ENCODE data around the gene ETHE1. TPM values are rescaled to one million over a fixed set of nuclear protein-coding genes. Genes with fewer than 3 reads are reported as not detected.

Gene ETHE1
- total RNA-seq, 2 donors from 2014 or later = 41.7 to 70.4 TPM

DNA sequence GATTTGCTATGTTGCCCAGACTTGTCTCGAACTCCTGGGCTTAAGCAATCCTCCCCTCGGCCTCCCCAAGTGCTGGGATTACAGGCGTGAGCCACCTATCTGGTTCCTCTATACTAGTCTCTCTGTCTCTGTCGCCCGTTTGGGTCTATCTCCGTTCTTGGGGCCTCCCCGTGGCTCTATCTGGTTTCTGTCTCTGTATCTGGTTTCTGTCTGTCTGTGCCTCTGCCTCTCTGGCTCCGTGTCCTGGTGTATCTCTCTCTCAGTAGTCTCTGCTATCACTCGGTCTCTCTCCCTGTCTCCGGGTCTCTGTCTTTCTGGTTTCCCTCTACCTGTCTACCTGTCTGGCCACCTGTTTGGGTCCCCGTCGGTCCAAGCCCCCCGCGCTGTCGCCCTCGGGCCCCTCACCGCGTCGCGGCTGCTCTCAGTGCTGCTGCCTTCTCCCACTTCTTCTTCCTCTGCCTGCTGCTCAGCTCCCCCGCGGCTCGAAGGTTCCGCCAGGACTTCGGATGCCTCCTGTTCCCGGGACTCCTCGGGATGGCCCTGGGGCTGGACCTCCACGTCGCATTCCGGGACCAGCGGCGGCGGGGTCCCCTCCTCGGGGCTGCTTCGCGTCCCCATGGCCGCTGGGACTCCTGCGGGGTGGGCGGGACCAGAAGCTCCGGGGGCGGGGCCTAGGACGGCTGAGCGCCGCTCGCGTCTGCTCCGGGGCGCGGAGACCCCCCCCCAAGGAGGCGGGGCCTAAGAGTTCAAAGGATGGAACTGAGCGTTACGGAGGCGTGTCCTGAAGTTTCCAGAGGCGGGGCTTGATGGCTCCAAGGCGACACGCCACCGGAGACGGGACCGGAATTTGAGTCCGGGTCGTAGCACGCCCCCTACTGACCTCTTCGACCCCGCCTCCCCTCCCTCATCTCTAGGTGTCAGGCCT lies 23.2 kb downstream of the ETHE1 start:
- DNase-seq (ENCODE audit: low spot score) (peak; percentile 97), ATAC-seq (peak; percentile 98 to 99)
- Mint-ChIP-seq H3K27me3 (no peaks in the 10 kb centered on the region), H3K36me3 (peaks cover 1% of the 10 kb centered on the region), H3K9me3 (no peaks in the 10 kb centered on the region), H3K4me3 (peak overlapping the region; percentile 94), H3K4me1 (ENCODE audit: low read depth in 2 of 2) (peaks cover 22 to 24% of the 10 kb centered on the region in 2 donors), H3K27ac (peak overlapping the region; percentile 84 to 87)

DNA sequence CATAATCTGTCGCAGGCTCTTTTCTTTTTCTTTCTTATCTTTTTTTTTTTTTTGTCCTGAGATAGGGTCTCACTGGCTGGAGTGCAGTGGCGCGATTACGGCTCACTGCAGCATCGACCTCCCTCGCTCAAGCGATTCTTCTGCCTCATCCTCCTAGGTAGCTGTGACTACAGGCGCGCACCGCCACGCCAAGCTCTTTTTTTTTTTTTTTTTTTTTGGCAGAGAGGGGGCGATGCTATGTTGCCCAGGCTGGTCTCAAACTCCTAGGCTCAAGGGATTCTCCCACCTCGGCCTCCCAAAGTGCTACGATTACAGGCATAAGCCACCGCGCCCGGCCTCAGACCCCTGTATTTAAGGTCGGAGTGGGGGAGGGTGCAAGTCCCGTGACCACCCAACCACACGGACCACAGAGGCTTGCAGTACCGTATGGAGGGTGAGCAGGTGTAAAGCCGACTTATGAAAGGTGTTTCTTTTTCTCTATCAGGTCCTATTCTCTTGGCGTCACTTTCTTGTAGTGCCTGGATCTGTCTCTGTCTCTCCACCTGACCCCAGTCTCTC lies 24.5 kb downstream of the ETHE1 start:
- Mint-ChIP-seq H3K9me3 (no peaks in the 10 kb centered on the region), H3K36me3 (no peaks in the 10 kb centered on the region), H3K27me3 (no peaks in the 10 kb centered on the region), H3K4me1 (ENCODE audit: low read depth in 2 of 2) (peaks cover 22 to 24% of the 10 kb centered on the region in 2 donors), H3K4me3 (peak overlapping the region; percentile 94), H3K27ac (peak overlapping the region in 1 of 2 donors; percentile 84)
- DNase-seq (ENCODE audit: low spot score) (no peak), ATAC-seq (no peak)

DNA sequence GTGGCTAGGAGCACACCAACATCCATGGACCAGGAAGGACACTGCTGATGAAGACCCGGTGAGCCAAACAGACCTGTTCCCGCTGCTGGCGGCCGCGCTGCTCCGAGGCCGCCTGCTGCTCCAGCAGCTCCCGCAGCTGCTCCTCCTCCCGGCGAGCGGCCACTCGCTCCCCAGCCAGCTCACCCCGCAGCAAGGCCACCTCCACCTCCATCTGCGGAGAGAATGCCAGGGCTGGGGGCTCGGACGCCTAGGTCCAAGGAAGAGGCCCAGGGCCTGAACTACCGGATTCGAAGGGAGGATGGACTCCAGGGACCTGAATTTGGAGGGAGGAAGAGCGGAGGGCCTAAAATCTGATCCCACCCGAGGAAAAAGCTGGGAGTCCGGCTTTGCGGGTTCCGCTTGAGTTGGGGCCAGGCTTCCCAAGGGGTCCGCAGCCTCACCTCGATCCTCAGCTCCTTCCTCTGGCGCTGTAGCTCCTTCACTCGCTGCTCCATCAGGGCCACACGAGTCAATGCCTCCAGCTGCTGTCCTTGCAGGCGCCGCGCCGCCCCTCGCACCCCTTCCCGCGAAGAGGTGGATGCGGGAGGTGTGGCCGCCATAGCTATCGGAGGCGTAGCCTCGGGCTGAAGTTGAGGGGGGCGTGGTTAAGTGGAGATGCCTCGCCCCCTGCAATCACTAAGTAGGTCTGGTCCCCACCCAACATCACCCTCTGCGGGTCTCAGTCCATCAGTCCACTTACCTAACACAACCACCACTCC lies 25.2 kb downstream of the ETHE1 start:
- Mint-ChIP-seq H3K27me3 (no peaks in the 10 kb centered on the region), H3K4me1 (ENCODE audit: low read depth in 2 of 2) (peaks cover 22 to 24% of the 10 kb centered on the region in 2 donors), H3K9me3 (no peaks in the 10 kb centered on the region), H3K4me3 (no peak overlapping the region), H3K27ac (no peak overlapping the region), H3K36me3 (peaks cover 2% of the 10 kb centered on the region)
- DNase-seq (ENCODE audit: low spot score) (no peak), ATAC-seq (no peak)

DNA sequence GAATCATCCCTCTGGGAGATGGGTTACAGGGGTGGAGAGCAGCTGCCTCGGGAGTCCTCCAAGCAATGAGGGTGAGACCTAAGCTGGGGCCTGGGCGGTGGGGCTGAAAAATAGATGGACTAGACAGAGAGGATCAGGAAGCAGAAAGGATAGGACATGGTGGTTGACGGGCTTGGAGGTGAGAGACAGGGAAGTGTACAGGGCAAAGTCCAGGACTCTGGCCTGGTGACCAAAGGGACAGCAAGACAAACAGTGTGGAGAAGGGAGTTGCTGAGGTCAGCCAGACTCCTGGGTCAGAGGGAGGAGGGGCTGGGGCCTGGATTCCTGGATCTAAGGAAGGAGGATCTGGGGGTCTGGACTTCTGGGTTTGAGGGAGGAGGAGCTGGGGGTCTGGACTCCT lies 28.0 kb downstream of the ETHE1 start:
- peaks cover 6% of the 10 kb centered on the region for H3K36me3 Mint-ChIP-seq
- H3K9me3 Mint-ChIP-seq = no peaks in the 10 kb centered on the region
- ATAC-seq (no peak), DNase-seq (ENCODE audit: low spot score) (no peak)
- H3K27ac Mint-ChIP-seq = no peak overlapping the region
- peaks cover 14 to 18% of the 10 kb centered on the region in 2 donors for H3K4me1 Mint-ChIP-seq (ENCODE audit: low read depth in 2 of 2)
- H3K27me3 Mint-ChIP-seq = no peaks in the 10 kb centered on the region
- no peak overlapping the region for H3K4me3 Mint-ChIP-seq

DNA sequence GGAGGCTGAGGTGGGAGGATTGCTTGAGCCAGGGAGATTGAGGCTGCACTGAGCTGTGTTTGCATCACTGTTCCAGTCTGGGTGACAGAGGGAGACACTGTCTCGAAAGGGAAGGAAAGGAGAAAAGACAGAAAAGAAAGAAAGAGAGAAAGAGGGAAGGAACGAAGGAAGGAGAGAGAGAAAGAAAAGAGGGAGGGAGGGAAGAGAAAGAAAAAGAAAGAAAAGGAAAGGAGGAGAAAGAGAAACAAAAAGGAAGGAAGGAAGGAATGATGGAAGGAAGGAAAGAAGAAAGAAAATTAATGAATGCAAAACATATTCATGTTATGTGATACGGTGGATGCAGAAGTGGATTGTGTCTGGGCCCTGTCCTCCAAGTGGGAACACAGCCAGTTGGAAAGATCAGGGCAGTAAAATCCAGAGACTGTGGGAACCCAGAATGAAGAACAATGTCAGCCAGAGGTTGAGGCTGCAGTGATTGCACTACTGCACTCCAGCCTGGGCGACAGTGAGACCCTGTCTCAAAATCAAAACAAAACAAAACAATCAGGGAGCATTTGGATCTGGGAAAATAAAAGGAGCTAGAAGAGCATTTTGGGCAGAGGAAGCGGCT lies 28.7 kb downstream of the ETHE1 start:
- Mint-ChIP-seq H3K27ac (peak overlapping the region in 1 of 2 donors; percentile 47), H3K27me3 (no peaks in the 10 kb centered on the region), H3K9me3 (no peaks in the 10 kb centered on the region), H3K36me3 (peaks cover 6% of the 10 kb centered on the region), H3K4me3 (no peak overlapping the region), H3K4me1 (ENCODE audit: low read depth in 2 of 2) (peaks cover 7 to 12% of the 10 kb centered on the region in 2 donors)
- DNase-seq (ENCODE audit: low spot score) (no peak), ATAC-seq (no peak)

DNA sequence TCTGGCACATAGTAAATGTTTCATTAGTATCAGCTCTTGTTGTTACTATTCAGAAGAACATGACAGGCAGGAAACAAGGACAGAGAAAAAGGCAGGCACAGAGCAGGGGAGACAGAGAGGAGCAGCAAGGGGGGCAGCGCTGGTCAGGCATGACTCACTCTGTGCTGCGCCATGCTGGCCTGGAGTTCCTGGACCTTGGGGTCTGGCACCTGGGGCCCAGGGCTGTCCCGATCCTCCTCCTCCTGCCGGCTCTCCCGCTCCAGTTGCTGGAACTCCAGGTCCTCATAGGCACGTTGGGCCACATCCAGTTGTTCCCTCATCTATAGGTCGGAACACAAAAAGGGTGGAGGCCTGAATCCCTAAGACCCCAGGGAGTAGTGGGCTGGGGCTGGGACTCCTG lies 30.0 kb downstream of the ETHE1 start:
- ATAC-seq (no peak), DNase-seq (ENCODE audit: low spot score) (no peak)
- H3K36me3 Mint-ChIP-seq = peaks cover 6% of the 10 kb centered on the region
- H3K4me1 Mint-ChIP-seq (ENCODE audit: low read depth in 2 of 2) = peaks cover 0 to 5% of the 10 kb centered on the region in 2 donors
- no peak overlapping the region for H3K27ac Mint-ChIP-seq
- H3K27me3 Mint-ChIP-seq = no peaks in the 10 kb centered on the region
- H3K9me3 Mint-ChIP-seq = no peaks in the 10 kb centered on the region
- no peak overlapping the region for H3K4me3 Mint-ChIP-seq

DNA sequence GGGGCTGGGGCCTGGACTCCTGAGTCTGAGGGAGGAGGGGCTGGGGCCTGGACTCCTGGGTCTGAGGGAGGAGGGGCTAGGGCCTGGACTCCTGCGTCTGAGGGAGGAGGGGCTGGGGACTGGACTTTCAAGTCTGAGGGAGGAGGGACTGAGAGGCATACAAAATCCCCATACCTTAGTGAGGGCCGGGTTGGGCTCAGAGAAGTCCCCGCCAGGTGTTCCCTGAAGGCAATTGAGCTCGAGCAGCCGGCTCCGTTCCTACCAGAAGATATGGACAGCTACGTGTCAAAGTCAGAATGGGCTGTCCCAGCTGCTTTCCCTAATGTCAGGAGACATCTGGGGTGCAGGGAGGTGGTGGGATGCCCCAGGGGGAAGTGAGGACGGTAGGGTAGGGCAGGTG lies 31.9 kb downstream of the ETHE1 start:
- ATAC-seq = no peak
- Mint-ChIP-seq H3K4me3 (no peak overlapping the region), H3K27ac (no peak overlapping the region), H3K27me3 (no peaks in the 10 kb centered on the region), H3K4me1 (ENCODE audit: low read depth in 2 of 2) (peaks cover 0 to 3% of the 10 kb centered on the region in 2 donors), H3K36me3 (peaks cover 6% of the 10 kb centered on the region), H3K9me3 (no peaks in the 10 kb centered on the region)
- no peak for DNase-seq (ENCODE audit: low spot score)

DNA sequence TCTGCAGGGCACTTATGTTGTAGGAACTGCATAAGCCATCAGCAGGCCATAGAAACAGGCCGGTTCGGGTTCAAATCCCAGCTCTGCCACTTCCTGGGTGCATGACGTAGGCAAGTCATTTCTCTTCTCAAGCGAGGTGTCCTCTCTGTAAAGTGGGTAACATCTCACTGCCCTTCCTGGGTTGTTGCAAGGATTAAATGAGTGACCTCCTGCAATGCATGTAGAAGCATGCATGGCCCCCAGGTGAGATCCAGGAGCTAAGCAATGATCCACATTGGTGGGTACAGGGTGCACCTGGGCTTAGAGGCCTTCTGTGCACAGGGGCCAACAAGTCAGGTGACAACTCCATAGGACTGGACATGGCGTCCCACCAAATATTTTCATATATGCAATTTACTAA lies 36.2 kb downstream of the ETHE1 start:
- no peak overlapping the region for H3K4me3 Mint-ChIP-seq
- no peak for DNase-seq (ENCODE audit: low spot score)
- H3K36me3 Mint-ChIP-seq = no peaks in the 10 kb centered on the region
- no peaks in the 10 kb centered on the region for H3K9me3 Mint-ChIP-seq
- no peaks in the 10 kb centered on the region for H3K27me3 Mint-ChIP-seq
- H3K4me1 Mint-ChIP-seq (ENCODE audit: low read depth in 2 of 2) = no peaks in the 10 kb centered on the region
- H3K27ac Mint-ChIP-seq = no peak overlapping the region
- no peak for ATAC-seq

DNA sequence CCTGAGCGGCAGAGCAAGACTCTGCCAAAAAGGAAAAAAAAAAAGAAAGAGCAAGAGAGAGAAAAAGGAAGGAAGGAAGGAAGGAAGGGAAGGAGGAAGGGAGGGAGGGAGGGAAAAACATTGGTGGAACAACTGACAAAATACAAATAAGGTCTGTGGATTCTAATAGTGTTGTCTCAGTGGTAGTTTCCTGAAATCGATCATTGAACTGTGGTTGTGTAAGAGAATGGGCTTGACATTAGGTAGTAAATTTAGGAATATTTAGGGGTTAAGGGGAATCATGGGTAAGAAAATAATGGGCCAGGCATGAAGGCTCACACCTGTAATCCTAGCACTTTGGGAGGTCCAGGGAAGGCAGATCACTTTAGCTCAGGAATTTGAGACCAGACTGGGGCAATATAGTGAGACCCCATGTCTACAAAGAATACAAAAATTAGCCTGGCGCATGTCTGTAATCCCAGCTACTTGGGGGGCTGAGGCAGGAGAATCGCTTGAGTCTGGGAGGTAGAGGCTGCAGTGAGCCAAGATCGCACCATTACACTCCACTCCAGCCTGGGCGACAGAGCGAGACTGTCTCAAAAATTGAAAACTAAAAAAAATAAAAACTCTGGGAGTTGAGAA lies 36.9 kb downstream of the ETHE1 start:
- no peaks in the 10 kb centered on the region for H3K36me3 Mint-ChIP-seq
- no peaks in the 10 kb centered on the region for H3K27me3 Mint-ChIP-seq
- ATAC-seq = no peak
- H3K4me3 Mint-ChIP-seq = no peak overlapping the region
- no peak overlapping the region for H3K27ac Mint-ChIP-seq
- H3K9me3 Mint-ChIP-seq = no peaks in the 10 kb centered on the region
- H3K4me1 Mint-ChIP-seq (ENCODE audit: low read depth in 2 of 2) = no peaks in the 10 kb centered on the region
- no peak for DNase-seq (ENCODE audit: low spot score)

DNA sequence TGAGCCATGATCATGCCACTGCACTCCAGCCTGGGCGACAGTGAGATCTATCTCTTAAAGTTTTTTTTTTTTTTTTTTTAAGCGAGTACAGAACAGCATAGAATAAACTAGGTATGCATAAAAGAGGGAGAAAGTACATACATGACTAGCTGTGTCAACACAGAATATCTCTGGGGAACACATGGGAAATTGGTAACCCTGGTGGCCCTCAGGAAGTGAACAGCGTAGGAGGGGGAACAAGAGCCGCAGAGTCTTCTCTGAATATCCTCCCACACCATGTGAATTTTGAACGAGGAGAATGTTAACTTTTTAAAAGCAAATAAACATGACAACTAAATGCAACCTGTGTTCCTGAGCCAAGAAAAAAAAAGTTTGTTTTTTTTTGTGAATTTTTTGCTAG lies 37.7 kb downstream of the ETHE1 start:
- H3K27ac Mint-ChIP-seq = no peak overlapping the region

DNA sequence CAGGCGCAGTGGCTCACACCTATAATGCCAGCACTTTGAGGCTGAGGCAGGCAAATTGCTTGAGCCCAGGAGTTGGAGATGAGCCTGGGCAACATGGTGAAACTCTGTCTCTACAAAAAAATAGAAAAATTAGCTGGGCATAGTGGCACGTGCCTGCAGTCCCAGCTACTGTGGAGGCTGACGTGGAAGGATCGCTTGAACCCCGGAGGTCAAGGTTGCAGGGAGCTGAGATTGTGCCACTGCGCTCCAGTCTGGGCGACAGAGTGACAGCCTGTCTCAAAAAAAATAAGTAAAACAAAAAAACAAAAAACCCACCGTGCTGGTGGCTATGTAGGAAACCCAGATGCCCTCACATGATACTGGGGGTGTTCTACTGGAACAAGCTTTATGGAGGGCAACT lies 38.8 kb downstream of the ETHE1 start:
- no peaks in the 10 kb centered on the region for H3K36me3 Mint-ChIP-seq
- H3K4me1 Mint-ChIP-seq (ENCODE audit: low read depth in 2 of 2) = no peaks in the 10 kb centered on the region
- no peak overlapping the region for H3K27ac Mint-ChIP-seq
- no peaks in the 10 kb centered on the region for H3K9me3 Mint-ChIP-seq
- ATAC-seq (no peak), DNase-seq (ENCODE audit: low spot score) (no peak)
- H3K27me3 Mint-ChIP-seq = no peaks in the 10 kb centered on the region
- H3K4me3 Mint-ChIP-seq = no peak overlapping the region

More for the DNA sequence above, 37.7 kb downstream of the ETHE1 start:
- no peak overlapping the region for H3K4me3 Mint-ChIP-seq
- ATAC-seq (no peak), DNase-seq (ENCODE audit: low spot score) (no peak)
- H3K36me3 Mint-ChIP-seq = no peaks in the 10 kb centered on the region
- H3K4me1 Mint-ChIP-seq (ENCODE audit: low read depth in 2 of 2) = no peaks in the 10 kb centered on the region
- no peaks in the 10 kb centered on the region for H3K27me3 Mint-ChIP-seq
- no peaks in the 10 kb centered on the region for H3K9me3 Mint-ChIP-seq

DNA sequence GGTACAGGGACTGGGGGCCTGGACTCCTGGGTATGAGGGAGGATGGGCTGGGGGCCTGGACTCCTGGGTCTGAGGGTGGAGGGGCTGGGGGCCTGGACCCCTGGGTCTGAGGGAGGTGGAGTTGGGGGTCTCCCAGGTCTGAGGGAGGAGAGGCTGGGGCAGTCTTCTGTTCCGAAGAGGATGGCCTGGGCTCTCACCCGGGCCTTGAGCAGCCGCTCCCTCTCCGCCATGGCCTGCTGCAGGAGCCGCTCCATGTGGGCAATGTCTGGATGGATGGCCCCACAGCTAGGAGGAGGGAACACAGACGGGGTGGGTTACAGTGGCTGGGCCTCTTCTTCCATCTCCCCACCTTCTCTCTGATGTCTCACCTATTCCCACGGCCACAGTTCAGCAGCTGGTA lies 40.6 kb downstream of the ETHE1 start:
- H3K27ac Mint-ChIP-seq = no peak overlapping the region
- H3K36me3 Mint-ChIP-seq = no peaks in the 10 kb centered on the region
- H3K27me3 Mint-ChIP-seq = no peaks in the 10 kb centered on the region
- no peaks in the 10 kb centered on the region for H3K9me3 Mint-ChIP-seq
- DNase-seq (ENCODE audit: low spot score) = no peak
- no peak for ATAC-seq
- no peaks in the 10 kb centered on the region for H3K4me1 Mint-ChIP-seq (ENCODE audit: low read depth in 2 of 2)
- no peak overlapping the region for H3K4me3 Mint-ChIP-seq

DNA sequence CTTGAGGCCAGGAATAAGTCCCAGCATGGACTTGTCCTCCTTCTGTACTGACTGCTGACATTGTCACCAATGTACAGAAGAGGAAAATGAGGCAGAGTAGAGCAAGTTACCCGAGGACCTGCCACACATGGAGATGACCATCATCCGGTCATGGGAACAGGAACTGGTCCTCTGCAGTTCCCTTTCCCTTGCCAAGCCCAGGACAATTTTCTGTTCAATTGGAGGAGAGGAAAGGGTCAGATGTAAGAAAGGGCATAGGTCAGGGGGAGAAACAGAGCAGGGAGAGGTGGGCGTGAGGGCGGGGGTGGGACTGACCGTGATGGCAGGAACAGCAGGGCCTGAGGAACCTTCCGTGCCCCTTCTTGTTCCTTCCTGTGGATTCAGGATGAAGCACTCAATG lies 41.0 kb downstream of the ETHE1 start:
- no peaks in the 10 kb centered on the region for H3K27me3 Mint-ChIP-seq
- no peaks in the 10 kb centered on the region for H3K9me3 Mint-ChIP-seq
- H3K36me3 Mint-ChIP-seq = no peaks in the 10 kb centered on the region
- H3K4me3 Mint-ChIP-seq = no peak overlapping the region
- DNase-seq (ENCODE audit: low spot score) (no peak), ATAC-seq (no peak)
- no peak overlapping the region for H3K27ac Mint-ChIP-seq
- H3K4me1 Mint-ChIP-seq (ENCODE audit: low read depth in 2 of 2) = no peaks in the 10 kb centered on the region

All from natural killer cell treated with Interleukin-12 subunit alpha and Interleukin-12 subunit beta and Interleukin-15 and Interleukin-18, amount 100 ng/mL, for 72 hours (primary cell).